ENCODE measurements around the gene SYNE1. TPM values are rescaled to one million over a fixed set of nuclear protein-coding genes. Genes with fewer than 3 reads are reported as not detected.

SYNE1 gene
- total RNA-seq, 1 donor from 2014 or later: 17.4 TPM

GRCh38 chr6:152474354-152474753, 162.8 kb downstream of the SYNE1 start:
- no peak overlapping the region for H3K4me3 ChIP-seq (ENCODE audit: low read depth, low read length)
- no peak for TF ChIP-seq CTCF (conservative IDR thresholded peaks at IDR 0.05; ENCODE audit: low read depth, low read length)
- DNase-seq (ENCODE audit: low read depth): no peak

- H3K4me3 ChIP-seq (ENCODE audit: low read depth, low read length): peak overlapping the region; percentile 42
- no peak for DNase-seq (ENCODE audit: low read depth)
These were observed 164.8 kb downstream of the SYNE1 start for GRCh38 chr6:152472325-152472724.

GRCh38 chr6:152471456-152472265, 165.5 kb downstream of the SYNE1 start:
- peak overlapping the region; percentile 42 for H3K4me3 ChIP-seq (ENCODE audit: low read depth, low read length)
- DNase-seq (ENCODE audit: low read depth): peak; percentile 73
- TF ChIP-seq CTCF (conservative IDR thresholded peaks at IDR 0.05; ENCODE audit: low read depth, low read length): no peak

More at GRCh38 chr6:152472325-152472724, 164.8 kb downstream of the SYNE1 start:
- no peak for TF ChIP-seq CTCF (conservative IDR thresholded peaks at IDR 0.05; ENCODE audit: low read depth, low read length)

GRCh38 chr6:152463164-152463563, 174.0 kb downstream of the SYNE1 start:
- no peak for DNase-seq (ENCODE audit: low read depth)
- peak overlapping the region; percentile 35 for H3K4me3 ChIP-seq (ENCODE audit: low read depth, low read length)
- TF ChIP-seq CTCF (conservative IDR thresholded peaks at IDR 0.05; ENCODE audit: low read depth, low read length): no peak

GRCh38 chr6:152462716-152463115, 174.4 kb downstream of the SYNE1 start:
- DNase-seq (ENCODE audit: low read depth): no peak
- H3K4me3 ChIP-seq (ENCODE audit: low read depth, low read length): peak overlapping the region; percentile 35
- TF ChIP-seq CTCF (conservative IDR thresholded peaks at IDR 0.05; ENCODE audit: low read depth, low read length): no peak

GRCh38 chr6:152461556-152461955, 175.6 kb downstream of the SYNE1 start:
- no peak for TF ChIP-seq CTCF (conservative IDR thresholded peaks at IDR 0.05; ENCODE audit: low read depth, low read length)
- no peak overlapping the region for H3K4me3 ChIP-seq (ENCODE audit: low read depth, low read length)
- DNase-seq (ENCODE audit: low read depth): no peak

Measured in epithelial cell of proximal tubule (primary cell).